GM21717 (cell line): ENCODE measurements around the gene SYT9.

Source experiments
- ATAC-seq: cut with Tn5 transposase; IDR thresholded peaks from one replicate; pipeline ENCODE4 v1.9.1; 2021; ENCODE audit warnings: mild to moderate bottlenecking, moderate library complexity; ENCODE audit not compliant: unreplicated experiment

The SYT9 gene

GRCh38 chr11:7270233-7270865 lies 18.6 kb downstream of the SYT9 start:
- ATAC-seq = no peak

DNA sequence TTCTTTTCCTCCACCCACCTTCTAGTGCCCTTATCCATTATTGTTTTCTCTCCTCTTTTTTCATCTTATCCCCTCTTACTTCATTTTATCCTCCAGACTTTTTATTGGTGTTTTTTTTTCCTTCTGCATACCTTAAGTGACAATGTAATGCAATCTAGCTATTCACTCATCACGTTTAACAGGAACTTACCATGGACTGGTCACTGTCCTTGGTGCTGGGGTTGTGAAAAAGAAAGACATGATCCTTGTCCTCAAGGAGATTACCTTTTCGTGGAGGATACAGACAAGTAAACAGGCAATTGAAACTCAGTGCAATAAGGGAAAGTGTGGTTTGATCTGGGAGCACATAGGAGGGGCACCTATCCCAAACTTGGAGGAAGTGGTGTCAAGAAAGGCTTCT lies 20.7 kb downstream of the SYT9 start:
- no peak for ATAC-seq

DNA sequence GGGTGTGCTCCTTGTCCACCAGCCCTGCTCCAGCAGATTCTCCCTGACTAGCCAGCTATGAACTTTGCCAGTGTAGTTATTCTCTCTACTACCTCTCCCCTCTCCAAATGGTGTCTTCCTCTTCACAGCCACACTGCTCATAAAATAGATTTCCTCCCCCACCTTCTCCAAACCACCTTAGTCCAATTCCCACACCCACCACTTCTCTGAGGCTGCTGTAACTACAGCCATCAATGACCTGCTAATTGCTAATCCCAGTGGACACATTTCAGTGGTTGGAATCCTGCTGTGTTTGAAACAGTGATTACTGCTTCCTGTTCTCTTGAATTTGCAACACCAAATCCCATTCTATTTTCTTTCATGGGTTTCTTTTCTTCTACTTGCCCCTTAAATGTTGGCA lies 23.4 kb downstream of the SYT9 start:
- ATAC-seq = no peak

GRCh38 chr11:7278314-7278917 lies 26.7 kb downstream of the SYT9 start:
- ATAC-seq = no peak

- no peak for ATAC-seq
Observed at GRCh38 chr11:7279676-7280075, 28.0 kb downstream of the SYT9 start.

DNA sequence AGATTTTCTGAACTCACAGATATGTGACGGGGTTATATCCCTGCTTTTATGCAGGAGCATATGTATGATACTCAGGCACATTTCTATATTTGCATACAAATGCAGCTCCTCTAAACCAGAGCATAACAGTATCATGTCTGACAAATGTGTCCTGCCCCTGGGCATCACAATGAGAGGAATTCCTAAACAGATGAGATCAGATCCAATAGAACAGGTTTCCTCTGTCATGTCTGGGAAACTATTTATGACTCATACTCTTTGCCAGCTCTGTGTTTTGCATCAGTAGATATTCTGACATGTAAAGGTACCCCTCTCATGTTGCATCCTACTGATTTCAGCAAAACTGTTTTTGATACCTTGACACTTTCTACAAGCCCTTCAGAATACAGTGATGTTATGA lies 29.4 kb downstream of the SYT9 start:
- ATAC-seq = no peak

- no peak for ATAC-seq
Observed at GRCh38 chr11:7281809-7282208, 30.1 kb downstream of the SYT9 start.

GRCh38 chr11:7286178-7286577 lies 34.5 kb downstream of the SYT9 start:
- ATAC-seq = no peak

DNA sequence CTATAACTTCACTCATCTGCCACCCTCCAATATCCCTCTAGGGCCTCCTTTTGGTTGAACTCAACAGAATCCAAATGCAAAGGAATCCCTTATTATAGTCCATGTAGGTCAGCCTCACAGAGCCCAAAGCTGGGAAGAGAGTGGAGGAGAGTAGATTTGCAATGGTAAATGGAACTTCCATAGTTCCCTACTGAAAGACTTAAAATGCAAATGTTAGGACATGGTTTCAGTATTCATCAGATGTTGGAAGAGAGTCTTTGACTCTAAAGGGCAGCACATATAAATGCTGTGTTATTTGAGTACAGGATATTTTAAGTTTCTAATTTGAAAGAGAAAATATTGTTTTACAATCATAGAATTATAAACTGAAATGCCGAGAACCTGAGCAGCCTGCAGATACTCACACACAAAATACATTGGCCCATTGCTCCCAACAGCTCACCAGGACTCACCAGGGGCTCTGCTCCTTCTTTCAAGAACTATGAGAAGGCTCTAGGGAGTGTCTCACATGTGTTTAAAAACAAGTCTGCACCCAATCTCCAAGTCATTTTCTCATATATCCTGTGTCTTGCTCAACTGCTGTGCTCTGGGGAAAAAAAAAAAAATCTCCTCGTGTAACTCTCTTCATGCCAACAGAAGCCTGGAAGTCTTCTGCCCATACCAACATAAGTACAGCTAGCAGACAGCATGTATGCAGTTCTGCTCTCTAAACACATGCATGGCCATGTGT lies 39.6 kb downstream of the SYT9 start:
- no peak for ATAC-seq

DNA sequence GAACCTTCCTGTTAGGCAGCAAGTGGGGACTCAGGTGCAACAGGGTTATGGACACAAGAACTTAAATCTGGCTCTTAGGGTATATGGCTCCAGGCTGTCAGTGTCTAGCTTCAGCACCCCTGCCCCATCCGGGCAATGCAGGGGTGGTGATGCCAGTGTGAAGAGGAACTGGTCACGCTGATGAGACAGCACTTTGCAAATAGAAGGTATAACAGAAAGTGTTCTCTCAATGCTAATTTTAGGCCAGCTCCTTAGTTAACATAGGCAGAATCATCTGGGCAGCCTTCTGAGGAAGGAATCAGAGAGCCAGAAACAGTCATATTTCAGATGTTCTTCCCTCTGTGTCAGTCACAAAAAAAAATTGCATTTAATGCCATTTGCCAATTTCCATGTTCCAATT lies 41.2 kb downstream of the SYT9 start:
- no peak for ATAC-seq

DNA sequence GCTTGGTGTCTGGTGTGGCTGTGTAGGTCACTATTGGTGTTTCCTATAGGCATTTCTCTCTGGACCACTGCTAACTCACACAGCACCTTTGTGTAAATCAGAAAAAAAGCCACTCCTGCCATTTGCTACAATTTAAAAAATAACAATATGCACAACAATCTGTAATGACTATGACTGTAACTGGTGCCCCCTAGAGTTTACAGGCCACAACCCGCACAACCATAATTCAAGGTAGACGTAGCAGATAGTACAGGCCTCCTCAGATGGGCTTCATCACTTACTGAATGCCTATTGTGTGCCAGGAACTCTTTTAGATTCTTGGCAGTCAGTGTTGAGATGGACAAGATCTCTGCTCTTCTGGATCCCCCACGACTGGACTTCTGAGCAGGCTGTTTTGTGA lies 47.7 kb downstream of the SYT9 start:
- ATAC-seq = no peak

- ATAC-seq = no peak
Observed at GRCh38 chr11:7300281-7300680, 48.6 kb downstream of the SYT9 start.

DNA sequence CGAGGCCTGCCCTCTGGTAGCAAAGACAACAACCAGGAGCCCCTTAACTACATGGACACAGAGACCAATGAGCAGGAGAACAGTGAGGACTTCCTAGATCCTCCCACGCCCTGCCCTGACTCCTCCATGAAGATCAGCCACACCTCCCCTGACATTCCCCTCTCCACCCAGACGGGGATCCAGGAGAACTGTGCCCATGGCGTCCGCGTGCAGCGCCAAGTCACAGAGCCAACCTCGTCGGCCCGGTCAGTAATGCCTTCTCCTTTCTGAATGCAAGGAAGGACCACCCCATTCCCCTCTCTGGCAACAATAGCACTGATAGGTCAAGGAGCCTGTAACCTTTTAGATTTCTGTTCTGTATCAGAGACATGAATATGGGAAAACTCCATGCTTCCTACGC lies 51.4 kb downstream of the SYT9 start:
- ATAC-seq = no peak

GRCh38 chr11:7306900-7307299 lies 55.2 kb downstream of the SYT9 start:
- no peak for ATAC-seq

DNA sequence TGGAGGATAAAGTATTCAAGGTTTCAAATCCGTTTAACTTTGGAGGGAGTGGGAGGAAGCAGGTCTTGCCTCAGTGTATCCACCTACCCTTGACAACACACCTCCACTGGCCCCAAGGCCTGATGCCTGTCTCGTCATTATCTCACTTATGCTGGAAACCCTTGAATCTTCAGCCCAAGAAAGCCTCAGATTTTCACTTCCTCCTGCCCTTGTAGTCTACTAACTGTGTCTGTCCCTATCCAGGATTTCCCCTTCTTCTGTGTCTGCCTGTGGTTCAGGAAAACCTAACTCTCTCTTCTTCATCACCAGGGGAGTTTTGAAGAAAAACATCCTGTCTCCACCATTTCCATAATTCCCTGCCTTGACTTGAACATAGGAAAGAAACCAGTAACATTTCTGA lies 56.1 kb downstream of the SYT9 start:
- ATAC-seq = no peak

DNA sequence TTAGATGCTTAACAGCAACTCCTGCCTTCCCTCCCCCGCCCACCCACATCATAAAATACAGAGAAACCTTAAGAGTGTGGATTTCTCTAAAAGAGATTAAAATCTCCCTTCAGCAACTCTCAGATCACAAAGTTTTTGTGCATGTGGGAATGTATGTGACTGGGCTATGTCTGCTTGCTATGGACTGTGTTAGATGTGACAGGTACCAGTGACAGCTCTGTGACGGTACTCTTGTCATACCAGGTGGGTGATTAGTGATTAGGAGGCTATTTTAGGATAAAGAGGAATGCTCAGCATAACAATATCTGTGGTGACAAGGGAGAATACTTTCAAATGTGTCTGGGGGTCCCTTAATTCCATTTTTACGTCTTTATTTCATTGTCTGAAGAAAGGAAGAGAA lies 60.2 kb downstream of the SYT9 start:
- ATAC-seq = no peak

- no peak for ATAC-seq
Observed at GRCh38 chr11:7314811-7315604, 63.3 kb downstream of the SYT9 start.

DNA sequence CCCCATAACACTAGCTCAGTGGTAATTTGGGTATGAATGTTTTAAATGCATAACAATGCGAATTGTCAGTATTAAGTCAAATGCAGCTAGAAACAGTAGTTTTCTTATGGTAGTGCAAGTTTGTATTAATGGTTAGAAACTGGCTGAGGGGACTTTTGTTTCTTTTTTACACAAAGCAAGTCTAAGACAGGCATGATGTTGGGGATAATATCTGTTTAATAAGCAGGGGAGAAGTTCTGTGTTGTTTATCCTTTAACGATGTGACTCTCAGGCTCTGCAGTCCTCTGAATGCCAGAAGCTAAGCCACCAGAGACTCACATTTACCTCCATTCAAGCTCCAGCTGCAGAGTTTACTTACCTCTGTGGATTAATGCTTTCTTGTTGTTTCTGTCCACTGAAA lies 67.8 kb downstream of the SYT9 start:
- ATAC-seq = no peak

GRCh38 chr11:7320306-7320705 lies 68.6 kb downstream of the SYT9 start:
- no peak for ATAC-seq

DNA sequence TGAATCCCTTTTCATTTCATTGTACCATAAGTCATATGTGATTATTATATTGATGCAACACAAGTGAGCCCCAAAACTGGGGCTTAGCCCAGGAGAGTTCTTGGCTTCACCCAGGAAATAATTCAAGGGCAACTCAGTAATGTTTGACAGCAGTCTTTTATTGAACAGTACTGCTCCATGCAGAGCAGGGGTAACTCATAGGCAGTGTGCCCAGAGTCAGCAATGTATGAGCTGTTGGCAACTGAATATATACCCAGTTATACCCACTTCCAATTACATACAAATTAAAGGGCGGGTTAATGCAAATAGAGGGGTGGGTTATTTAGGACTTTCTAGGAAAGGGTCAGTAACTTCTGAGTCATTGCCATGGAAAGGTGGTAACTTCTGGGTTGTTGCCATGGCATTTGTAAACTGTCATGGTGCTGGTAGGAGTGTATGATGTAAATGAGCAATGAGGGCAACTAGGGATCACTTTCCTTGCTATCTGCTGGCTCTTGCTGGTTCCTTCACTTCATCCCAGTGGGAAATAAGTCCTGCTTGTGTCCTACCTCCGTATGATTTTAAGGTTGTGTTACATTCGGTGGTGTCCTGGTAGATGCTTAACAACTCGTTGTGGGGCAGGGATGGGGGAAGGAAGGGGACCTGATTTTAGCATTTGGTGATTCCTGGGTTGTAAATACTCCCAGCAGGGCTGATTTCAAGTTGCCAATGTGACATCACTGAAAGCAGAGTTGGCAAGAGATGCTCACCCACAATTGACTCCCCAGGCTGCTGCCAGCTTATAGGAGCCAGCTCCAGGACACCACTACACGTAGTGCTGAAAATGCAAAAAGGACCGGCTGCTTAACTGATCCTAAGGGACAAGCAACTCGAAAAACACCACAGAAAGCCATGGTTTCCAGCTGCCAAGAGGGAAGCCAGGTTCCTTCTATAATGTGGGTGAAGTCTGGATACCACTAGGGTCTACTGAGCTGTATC lies 70.1 kb downstream of the SYT9 start:
- ATAC-seq = no peak
